GM23338 (cell line): Measurements from ENCODE around the gene TMEM255B. TPM values are rescaled to one million over a fixed set of nuclear protein-coding genes. Genes with fewer than 3 reads are reported as not detected.

Experiments used
- ATAC-seq: fragments of 200-7000 bp; cut with Tn5 transposase; 3 replicates; pipeline ENCODE4 v1.9.1; 2020
- DNase-seq: peaks from one replicate; pipeline ENCODE4 v3.0.0-alpha.2; 2015; ENCODE audit warnings: low spot score
- H2AFZ ChIP-seq: fragments of 200-600 bp; sonication (generic); 2 replicates; pipeline ENCODE4 v1.8.0; 2016; ENCODE audit warnings: antibody characterized with exemption, mild to moderate bottlenecking, moderate library complexity
- H3F3A ChIP-seq: fragments of 200-600 bp; sonication (generic); replicated peaks from 2 replicates; pipeline ENCODE4 v1.8.0; 2017; ENCODE audit warnings: antibody characterized with exemption, mixed run types, low read depth
- H3K27ac ChIP-seq: fragments of 200-600 bp; sonication (generic); 2 replicates; pipeline ENCODE4 v1.6.1; 2016; ENCODE audit warnings: low read depth
- H3K27me3 ChIP-seq: fragments of 200-600 bp; sonication (generic); 2 replicates; pipeline ENCODE4 v1.8.0; 2016; ENCODE audit warnings: mild to moderate bottlenecking, mixed run types, moderate library complexity; ENCODE audit not compliant: insufficient read depth
- H3K36me3 ChIP-seq: fragments of 200-600 bp; sonication (generic); 2 replicates; pipeline ENCODE4 v1.8.0; 2016; ENCODE audit warnings: mild to moderate bottlenecking; ENCODE audit not compliant: insufficient read depth
- H3K4me1 ChIP-seq: fragments of 200-600 bp; sonication (generic); 2 replicates; pipeline ENCODE4 v1.8.0; 2016; ENCODE audit warnings: mild to moderate bottlenecking, moderate library complexity; ENCODE audit not compliant: insufficient read depth
- H3K4me2 ChIP-seq: fragments of 200-600 bp; sonication (generic); 2 replicates; pipeline ENCODE4 v1.7.1; 2017; ENCODE audit warnings: mixed run types
- H3K4me3 ChIP-seq: fragments of 200-600 bp; sonication (generic); 2 replicates; pipeline ENCODE4 v1.6.1; 2016; ENCODE audit warnings: mixed run types
- H3K79me2 ChIP-seq: fragments of 200-600 bp; sonication (generic); replicated peaks from 2 replicates; pipeline ENCODE4 v1.8.0; 2017; ENCODE audit warnings: mild to moderate bottlenecking; ENCODE audit not compliant: insufficient read depth
- H3K9me2 ChIP-seq: fragments of 200-600 bp; sonication (generic); 2 replicates; pipeline ENCODE4 v1.8.0; 2017; ENCODE audit not compliant: insufficient read depth
- H4K20me1 ChIP-seq: fragments of 200-600 bp; sonication (generic); replicated peaks from 2 replicates; pipeline ENCODE4 v1.8.0; 2017; ENCODE audit warnings: mild to moderate bottlenecking; ENCODE audit not compliant: insufficient read depth
- H3K27ac Mint-ChIP-seq: 2 replicates; pipeline ENCODE4 v1.8.0; 2020; ENCODE audit warnings: inconsistent platforms, mild to moderate bottlenecking, moderate library complexity, mixed read lengths
- H3K27me3 Mint-ChIP-seq: 3 replicates; pipeline ENCODE4 v1.8.0; 2022; ENCODE audit warnings: low read depth, mild to moderate bottlenecking, moderate library complexity, mixed read lengths, inconsistent platforms; ENCODE audit not compliant: insufficient read depth, poor library complexity
- H3K36me3 Mint-ChIP-seq: 3 replicates; pipeline ENCODE4 v1.8.0; 2021; ENCODE audit warnings: low read depth, mild to moderate bottlenecking, inconsistent platforms, moderate library complexity, mixed read lengths
- H3K4me1 Mint-ChIP-seq: 3 replicates; pipeline ENCODE4 v1.8.0; 2020; ENCODE audit warnings: mild to moderate bottlenecking, inconsistent platforms, mixed read lengths
- H3K4me3 Mint-ChIP-seq: 3 replicates; pipeline ENCODE4 v1.8.0; 2021; ENCODE audit warnings: moderate library complexity, mild to moderate bottlenecking, inconsistent platforms, mixed read lengths
- H3K9me3 Mint-ChIP-seq: 3 replicates; pipeline ENCODE4 v1.8.0; 2020; ENCODE audit warnings: moderate library complexity, mild to moderate bottlenecking, inconsistent platforms, mixed read lengths
- CREB1 ChIP-seq: fragments of 250-450 bp; sonication (Bioruptor Pico); IDR thresholded peaks from 2 replicates; pipeline ENCODE4 v1.5.0; 2020; ENCODE audit warnings: low read depth, mild to moderate bottlenecking, moderate library complexity
- EZH2 ChIP-seq: fragments of 200-600 bp; sonication (generic); IDR thresholded peaks from one replicate; pipeline ENCODE4 v1.8.0; 2017; ENCODE audit warnings: antibody characterized with exemption, mild to moderate bottlenecking, low read depth; ENCODE audit not compliant: unreplicated experiment
- EZH2phosphoT487 ChIP-seq: fragments of 200-600 bp; sonication (generic); IDR thresholded peaks from one replicate; pipeline ENCODE4 v1.8.1; 2018; ENCODE audit warnings: antibody characterized with exemption; ENCODE audit not compliant: unreplicated experiment
- JUNB ChIP-seq: IDR thresholded peaks from one replicate; pipeline ENCODE4 v1.6.1; 2016; ENCODE audit warnings: antibody characterized with exemption; ENCODE audit not compliant: unreplicated experiment
- POLR2AphosphoS5 ChIP-seq: IDR thresholded peaks from 2 replicates; pipeline ENCODE4 v1.6.1; 2016; ENCODE audit warnings: antibody characterized with exemption, low read depth
- polyA plus RNA-seq: library from polyadenylated mRNA; unstranded; fragments of >200 nt; fragmentation: Nextera tagmentation; extraction: Ambion mirVana; gene quantifications from 2 replicates; pipeline ENCODE4 v1.2.1, GENCODE V29; 2016
- total RNA-seq: library from RNA; depleted of rRNA; stranded (reverse); fragments of >200 nt; shearing (Covaris generic); gene quantifications from 2 replicates; pipeline ENCODE4 v1.2.3, GENCODE V29; 2014
- TF ChIP-seq, protein P1 (sequence below): IDR thresholded peaks from one replicate; pipeline ENCODE4 v1.6.1; 2018; ENCODE audit warnings: antibody characterized with exemption; ENCODE audit not compliant: unreplicated experiment
- TF ChIP-seq, protein P2 (sequence below): IDR thresholded peaks from 2 replicates; pipeline ENCODE4 v1.6.1; 2016; ENCODE audit warnings: antibody characterized with exemption
- TF ChIP-seq, protein P3 (sequence below), 2 experiments: fragments of 200-600 bp in 1 of 2; sonication (generic) in 1 of 2; conservative IDR thresholded peaks; 2 replicates each; pipeline versions ENCODE4 v1.5.1 to v1.6.1; 2016 to 2017; ENCODE audit warnings: antibody characterized with exemption in 2 of 2, low read depth in 2 of 2, mild to moderate bottlenecking in 2 of 2, moderate library complexity in 1 of 2

TMEM255B gene
- total and polyA plus RNA-seq, 2 experiments from 2014 or later, result 0.69 to 4.4 TPM

DNA sequence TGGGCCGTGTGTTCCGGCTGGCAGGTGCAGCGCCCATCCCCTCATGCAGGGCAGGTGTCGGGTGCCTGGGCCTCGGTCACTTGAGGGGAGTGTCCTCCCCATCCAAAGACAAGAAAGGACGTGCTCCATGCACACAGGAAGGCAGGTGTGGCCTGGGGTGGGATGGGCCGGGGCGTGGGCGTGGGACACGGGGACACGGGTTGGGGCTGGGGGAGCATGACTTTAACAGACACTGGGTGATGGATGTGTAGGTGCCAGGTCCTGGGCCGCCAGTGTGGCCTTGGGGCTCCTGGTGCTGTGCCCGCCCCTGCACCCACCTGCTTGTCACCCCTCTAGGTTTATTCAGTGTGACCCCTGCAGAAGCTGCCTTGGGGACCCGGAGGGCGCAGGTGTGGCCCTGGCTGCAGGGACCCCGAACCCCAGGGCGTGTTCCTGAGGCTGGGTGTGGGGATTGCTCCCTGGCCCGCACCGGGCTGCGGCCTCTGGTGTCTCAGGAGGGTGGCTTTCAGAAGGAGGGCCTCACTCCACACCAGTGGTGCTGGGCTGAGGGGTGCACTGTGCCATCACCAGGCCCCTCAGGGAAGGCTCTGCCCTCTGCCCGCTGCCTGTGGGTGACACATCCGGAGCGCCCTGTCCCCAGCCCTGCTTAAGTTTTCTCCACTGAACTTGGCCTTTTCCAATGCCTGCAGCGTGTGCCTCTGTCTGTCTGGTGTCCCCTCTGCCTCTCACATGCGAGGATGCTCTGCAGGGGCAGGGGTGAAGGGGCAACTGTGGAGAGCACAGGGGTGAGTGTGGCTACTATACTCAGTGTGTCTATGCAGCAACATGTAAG lies 5.2 kb downstream of the TMEM255B start (continued):
- TF ChIP-seq, protein P1, sequence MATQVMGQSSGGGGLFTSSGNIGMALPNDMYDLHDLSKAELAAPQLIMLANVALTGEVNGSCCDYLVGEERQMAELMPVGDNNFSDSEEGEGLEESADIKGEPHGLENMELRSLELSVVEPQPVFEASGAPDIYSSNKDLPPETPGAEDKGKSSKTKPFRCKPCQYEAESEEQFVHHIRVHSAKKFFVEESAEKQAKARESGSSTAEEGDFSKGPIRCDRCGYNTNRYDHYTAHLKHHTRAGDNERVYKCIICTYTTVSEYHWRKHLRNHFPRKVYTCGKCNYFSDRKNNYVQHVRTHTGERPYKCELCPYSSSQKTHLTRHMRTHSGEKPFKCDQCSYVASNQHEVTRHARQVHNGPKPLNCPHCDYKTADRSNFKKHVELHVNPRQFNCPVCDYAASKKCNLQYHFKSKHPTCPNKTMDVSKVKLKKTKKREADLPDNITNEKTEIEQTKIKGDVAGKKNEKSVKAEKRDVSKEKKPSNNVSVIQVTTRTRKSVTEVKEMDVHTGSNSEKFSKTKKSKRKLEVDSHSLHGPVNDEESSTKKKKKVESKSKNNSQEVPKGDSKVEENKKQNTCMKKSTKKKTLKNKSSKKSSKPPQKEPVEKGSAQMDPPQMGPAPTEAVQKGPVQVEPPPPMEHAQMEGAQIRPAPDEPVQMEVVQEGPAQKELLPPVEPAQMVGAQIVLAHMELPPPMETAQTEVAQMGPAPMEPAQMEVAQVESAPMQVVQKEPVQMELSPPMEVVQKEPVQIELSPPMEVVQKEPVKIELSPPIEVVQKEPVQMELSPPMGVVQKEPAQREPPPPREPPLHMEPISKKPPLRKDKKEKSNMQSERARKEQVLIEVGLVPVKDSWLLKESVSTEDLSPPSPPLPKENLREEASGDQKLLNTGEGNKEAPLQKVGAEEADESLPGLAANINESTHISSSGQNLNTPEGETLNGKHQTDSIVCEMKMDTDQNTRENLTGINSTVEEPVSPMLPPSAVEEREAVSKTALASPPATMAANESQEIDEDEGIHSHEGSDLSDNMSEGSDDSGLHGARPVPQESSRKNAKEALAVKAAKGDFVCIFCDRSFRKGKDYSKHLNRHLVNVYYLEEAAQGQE, result no peak
- TF ChIP-seq POLR2AphosphoS5 (no peak), CREB1 (CRISPR knock-in tag) (no peak)
- TF ChIP-seq, protein P2, sequence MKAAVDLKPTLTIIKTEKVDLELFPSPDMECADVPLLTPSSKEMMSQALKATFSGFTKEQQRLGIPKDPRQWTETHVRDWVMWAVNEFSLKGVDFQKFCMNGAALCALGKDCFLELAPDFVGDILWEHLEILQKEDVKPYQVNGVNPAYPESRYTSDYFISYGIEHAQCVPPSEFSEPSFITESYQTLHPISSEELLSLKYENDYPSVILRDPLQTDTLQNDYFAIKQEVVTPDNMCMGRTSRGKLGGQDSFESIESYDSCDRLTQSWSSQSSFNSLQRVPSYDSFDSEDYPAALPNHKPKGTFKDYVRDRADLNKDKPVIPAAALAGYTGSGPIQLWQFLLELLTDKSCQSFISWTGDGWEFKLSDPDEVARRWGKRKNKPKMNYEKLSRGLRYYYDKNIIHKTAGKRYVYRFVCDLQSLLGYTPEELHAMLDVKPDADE, result no peak

DNA sequence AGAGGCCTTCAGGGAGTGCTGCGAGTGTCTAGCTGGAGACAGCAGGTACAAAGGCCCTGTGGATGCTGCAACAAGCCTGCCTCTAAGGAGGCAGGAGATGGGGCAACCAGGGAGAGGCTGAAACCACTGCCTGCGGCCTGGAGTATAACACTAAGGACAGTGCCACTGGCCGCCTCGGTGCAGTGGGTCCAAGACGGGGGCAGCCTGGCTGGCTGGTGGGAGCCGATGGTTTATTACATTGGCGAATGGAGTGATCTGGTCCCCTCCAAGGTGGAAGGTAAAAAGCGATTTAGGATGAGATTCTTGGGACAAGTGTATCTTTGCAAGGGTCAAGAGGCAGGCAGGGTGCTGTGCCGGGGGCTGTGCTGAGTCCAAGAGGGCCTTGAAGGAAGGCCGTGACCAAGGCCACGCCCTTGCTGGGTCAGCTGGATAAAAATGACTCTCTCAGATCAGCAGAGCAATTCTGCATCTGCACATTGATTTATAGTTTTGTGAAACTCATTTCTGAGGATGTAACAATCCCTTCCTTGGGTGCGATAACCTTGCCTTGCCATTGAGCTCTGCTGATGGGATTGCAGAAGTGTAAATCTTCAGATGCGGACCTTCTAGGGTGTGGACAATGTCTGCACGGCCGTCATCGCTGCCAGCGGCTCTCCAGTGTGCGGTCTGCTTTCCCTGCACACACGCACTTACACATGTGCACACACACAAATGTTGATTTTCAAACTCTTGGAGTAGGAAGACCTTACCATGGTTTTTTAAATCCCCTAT lies 6.0 kb downstream of the TMEM255B start:
- peaks cover 12% of the 10 kb centered on the region for H3K4me1 Mint-ChIP-seq
- no peaks in the 10 kb centered on the region; the same call in 1 of the 2 replicates for H3K4me1 ChIP-seq
- no peak overlapping the region for H3K4me3 ChIP-seq
- ATAC-seq (no peak), DNase-seq (no peak)
- no peak overlapping the region for H3K27ac ChIP-seq
- no peaks in the 10 kb centered on the region for H3K36me3 Mint-ChIP-seq
- no peak overlapping the region for H3K4me3 Mint-ChIP-seq
- no peaks in the 10 kb centered on the region for H3F3A ChIP-seq
- H3K27me3 Mint-ChIP-seq, result peaks cover 14% of the 10 kb centered on the region
- peaks cover 19% of the 10 kb centered on the region for H3K27me3 ChIP-seq
- H2AFZ ChIP-seq, result no peak overlapping the region
- H3K9me3 Mint-ChIP-seq, result no peaks in the 10 kb centered on the region; the same call in 2 of the 3 replicates
- no peaks in the 10 kb centered on the region for H3K36me3 ChIP-seq
- no peaks in the 10 kb centered on the region for H4K20me1 ChIP-seq
- no peak overlapping the region for H3K27ac Mint-ChIP-seq
- no peaks in the 10 kb centered on the region for H3K79me2 ChIP-seq
- H3K4me2 ChIP-seq, result no peak overlapping the region
- H3K9me2 ChIP-seq, result no peaks in the 10 kb centered on the region
- TF ChIP-seq, protein P3, sequence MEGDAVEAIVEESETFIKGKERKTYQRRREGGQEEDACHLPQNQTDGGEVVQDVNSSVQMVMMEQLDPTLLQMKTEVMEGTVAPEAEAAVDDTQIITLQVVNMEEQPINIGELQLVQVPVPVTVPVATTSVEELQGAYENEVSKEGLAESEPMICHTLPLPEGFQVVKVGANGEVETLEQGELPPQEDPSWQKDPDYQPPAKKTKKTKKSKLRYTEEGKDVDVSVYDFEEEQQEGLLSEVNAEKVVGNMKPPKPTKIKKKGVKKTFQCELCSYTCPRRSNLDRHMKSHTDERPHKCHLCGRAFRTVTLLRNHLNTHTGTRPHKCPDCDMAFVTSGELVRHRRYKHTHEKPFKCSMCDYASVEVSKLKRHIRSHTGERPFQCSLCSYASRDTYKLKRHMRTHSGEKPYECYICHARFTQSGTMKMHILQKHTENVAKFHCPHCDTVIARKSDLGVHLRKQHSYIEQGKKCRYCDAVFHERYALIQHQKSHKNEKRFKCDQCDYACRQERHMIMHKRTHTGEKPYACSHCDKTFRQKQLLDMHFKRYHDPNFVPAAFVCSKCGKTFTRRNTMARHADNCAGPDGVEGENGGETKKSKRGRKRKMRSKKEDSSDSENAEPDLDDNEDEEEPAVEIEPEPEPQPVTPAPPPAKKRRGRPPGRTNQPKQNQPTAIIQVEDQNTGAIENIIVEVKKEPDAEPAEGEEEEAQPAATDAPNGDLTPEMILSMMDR (conservative IDR thresholded peaks at IDR 0.05; ENCODE audit: low read depth in 2 of 2), result no peak
- TF ChIP-seq EZH2 (no peak), JUNB (no peak), EZH2phosphoT487 (no peak)
- TF ChIP-seq, protein P1, result no peak
